ENCODE results near the gene WDR74.
"Not testable (repeated sequence)": the region's sequence is repeated elsewhere in the genome, so short reads cannot be mapped to it uniquely, and the experiment has no call there.

The WDR74 gene

GRCh38 chr11:62853279-62853965, 14.0 kb upstream of the WDR74 start:
- Mint-ChIP-seq H3K9me3 (ENCODE audit: low read depth) (no peaks in the 10 kb centered on the region), H3K4me1 (ENCODE audit: low read depth) (peaks cover 44% of the 10 kb centered on the region), H3K27me3 (no peaks in the 10 kb centered on the region), H3K27ac (peak overlapping the region; percentile 100), H3K4me3 (peak overlapping the region; percentile 97), H3K36me3 (peaks cover 41% of the 10 kb centered on the region)

- Mint-ChIP-seq H3K4me1 (ENCODE audit: low read depth) (peaks cover 37% of the 10 kb centered on the region), H3K27me3 (no peaks in the 10 kb centered on the region), H3K27ac (peak overlapping the region; percentile 100), H3K36me3 (peaks cover 39% of the 10 kb centered on the region), H3K4me3 (peak overlapping the region; percentile 97), H3K9me3 (ENCODE audit: low read depth) (no peaks in the 10 kb centered on the region)
Measured at GRCh38 chr11:62852523-62853188, 13.3 kb upstream of the WDR74 start.

- Mint-ChIP-seq H3K27ac (peak overlapping the region; percentile 100), H3K9me3 (ENCODE audit: low read depth) (no peaks in the 10 kb centered on the region), H3K4me1 (ENCODE audit: low read depth) (peaks cover 35% of the 10 kb centered on the region), H3K27me3 (no peaks in the 10 kb centered on the region), H3K4me3 (peak overlapping the region; percentile 97), H3K36me3 (peaks cover 38% of the 10 kb centered on the region)
Measured at GRCh38 chr11:62851807-62852522, 12.6 kb upstream of the WDR74 start.

- H3K4me1 Mint-ChIP-seq (ENCODE audit: low read depth), result peaks cover 35% of the 10 kb centered on the region
- H3K27me3 Mint-ChIP-seq, result no peaks in the 10 kb centered on the region
- no peaks in the 10 kb centered on the region for H3K9me3 Mint-ChIP-seq (ENCODE audit: low read depth)
- peak overlapping the region; percentile 97 for H3K4me3 Mint-ChIP-seq
- peaks cover 38% of the 10 kb centered on the region for H3K36me3 Mint-ChIP-seq
- peak overlapping the region; percentile 100 for H3K27ac Mint-ChIP-seq
Measured at GRCh38 chr11:62850911-62851806, 11.8 kb upstream of the WDR74 start.

- Mint-ChIP-seq H3K9me3 (ENCODE audit: low read depth) (no peaks in the 10 kb centered on the region), H3K27me3 (no peaks in the 10 kb centered on the region), H3K27ac (peak overlapping the region; percentile 50), H3K4me1 (ENCODE audit: low read depth) (peaks cover 26% of the 10 kb centered on the region), H3K36me3 (peaks cover 10% of the 10 kb centered on the region), H3K4me3 (no peak overlapping the region)
Measured at GRCh38 chr11:62847767-62848314, 8.5 kb upstream of the WDR74 start.

- no peak overlapping the region for H3K4me3 Mint-ChIP-seq
- peaks cover 12% of the 10 kb centered on the region for H3K4me1 Mint-ChIP-seq (ENCODE audit: low read depth)
- no peaks in the 10 kb centered on the region for H3K9me3 Mint-ChIP-seq (ENCODE audit: low read depth)
- no peaks in the 10 kb centered on the region for H3K36me3 Mint-ChIP-seq
- H3K27ac Mint-ChIP-seq, result no peak overlapping the region
- H3K27me3 Mint-ChIP-seq, result no peaks in the 10 kb centered on the region
Measured at GRCh38 chr11:62846177-62846576, 6.8 kb upstream of the WDR74 start.

- no peak overlapping the region for H3K27ac Mint-ChIP-seq
- no peaks in the 10 kb centered on the region for H3K9me3 Mint-ChIP-seq (ENCODE audit: low read depth)
- H3K36me3 Mint-ChIP-seq, result no peaks in the 10 kb centered on the region
- H3K27me3 Mint-ChIP-seq, result no peaks in the 10 kb centered on the region
- H3K4me3 Mint-ChIP-seq, result no peak overlapping the region
- H3K4me1 Mint-ChIP-seq (ENCODE audit: low read depth), result peaks cover 19% of the 10 kb centered on the region
Measured at GRCh38 chr11:62844154-62844553, 4.8 kb upstream of the WDR74 start.

GRCh38 chr11:62843466-62843865, 4.1 kb upstream of the WDR74 start:
- Mint-ChIP-seq H3K4me1 (ENCODE audit: low read depth) (peaks cover 20% of the 10 kb centered on the region), H3K4me3 (no peak overlapping the region), H3K27me3 (no peaks in the 10 kb centered on the region), H3K27ac (peak overlapping the region; percentile 22), H3K36me3 (peaks cover 2% of the 10 kb centered on the region), H3K9me3 (ENCODE audit: low read depth) (no peaks in the 10 kb centered on the region)

GRCh38 chr11:62842891-62843290, 3.5 kb upstream of the WDR74 start:
- not testable (repeated sequence) for H3K36me3 Mint-ChIP-seq; H3K27ac Mint-ChIP-seq; H3K4me3 Mint-ChIP-seq; H3K27me3 Mint-ChIP-seq; H3K9me3 Mint-ChIP-seq (ENCODE audit: low read depth)
- H3K4me1 Mint-ChIP-seq (ENCODE audit: low read depth), result peaks cover 20% of the 10 kb centered on the region

GRCh38 chr11:62842171-62842741, 2.9 kb upstream of the WDR74 start:
- H3K4me1 Mint-ChIP-seq (ENCODE audit: low read depth), result peaks cover 25% of the 10 kb centered on the region
- H3K27me3 Mint-ChIP-seq, result no peaks in the 10 kb centered on the region
- peaks cover 6% of the 10 kb centered on the region for H3K36me3 Mint-ChIP-seq
- no peak overlapping the region for H3K27ac Mint-ChIP-seq
- H3K4me3 Mint-ChIP-seq, result no peak overlapping the region
- no peaks in the 10 kb centered on the region for H3K9me3 Mint-ChIP-seq (ENCODE audit: low read depth)

GRCh38 chr11:62841361-62842170, 2.2 kb upstream of the WDR74 start:
- Mint-ChIP-seq H3K9me3 (ENCODE audit: low read depth) (no peaks in the 10 kb centered on the region), H3K36me3 (peaks cover 6% of the 10 kb centered on the region), H3K27ac (no peak overlapping the region), H3K27me3 (no peaks in the 10 kb centered on the region), H3K4me3 (no peak overlapping the region), H3K4me1 (ENCODE audit: low read depth) (peaks cover 27% of the 10 kb centered on the region)

GRCh38 chr11:62840721-62841360, 1.5 kb upstream of the WDR74 start:
- H3K4me1 Mint-ChIP-seq (ENCODE audit: low read depth), result peaks cover 33% of the 10 kb centered on the region
- H3K27me3 Mint-ChIP-seq; H3K36me3 Mint-ChIP-seq; H3K27ac Mint-ChIP-seq; H3K9me3 Mint-ChIP-seq (ENCODE audit: low read depth); H3K4me3 Mint-ChIP-seq: not testable (repeated sequence)

GRCh38 chr11:62835336-62835735, 4.1 kb downstream of the WDR74 start:
- peaks cover 54% of the 10 kb centered on the region for H3K4me1 Mint-ChIP-seq (ENCODE audit: low read depth)
- peak overlapping the region; percentile 12 for H3K4me3 Mint-ChIP-seq
- no peaks in the 10 kb centered on the region for H3K9me3 Mint-ChIP-seq (ENCODE audit: low read depth)
- no peaks in the 10 kb centered on the region for H3K27me3 Mint-ChIP-seq
- H3K27ac Mint-ChIP-seq, result peak overlapping the region; percentile 64
- H3K36me3 Mint-ChIP-seq, result peaks cover 6% of the 10 kb centered on the region

All from activated naive CD8-positive, alpha-beta T cell (primary cell).